HepG2 (cell line): Measurements from ENCODE around the gene OR1D5. TPM values are rescaled to one million over a fixed set of nuclear protein-coding genes. Genes with fewer than 3 reads are reported as not detected.

ENCODE experiments used
- AGO2 ChIP-seq: fragments of 200-400 bp; formaldehyde crosslinking; optimal IDR thresholded peaks from 2 replicates; pipeline ENCODE3; 2017; ENCODE audit warnings: mild to moderate bottlenecking, low read depth, low read length, moderate library complexity
- POLR2AphosphoS2 ChIP-seq: IDR thresholded peaks from 2 replicates; pipeline ENCODE4 v1.6.1; 2011; ENCODE audit warnings: low read depth, low read length, improper control_type of control experiment
- RFXANK ChIP-seq: IDR thresholded peaks from 2 replicates; pipeline ENCODE4 v1.6.1; 2016
- SKI ChIP-seq: fragments of 450-650 bp; IDR thresholded peaks from one replicate; pipeline ENCODE4 v1.6.1; 2018; ENCODE audit warnings: mild to moderate bottlenecking; ENCODE audit not compliant: partially characterized antibody
- SNAI1 ChIP-seq: sonication (generic); formaldehyde crosslinking; IDR thresholded peaks from 2 replicates; pipeline ENCODE4 v1.5.0; 2020; ENCODE audit warnings: mild to moderate bottlenecking, missing genetic modification reagents, borderline replicate concordance
- ZEB1 ChIP-seq: IDR thresholded peaks from 2 replicates; pipeline ENCODE4 v1.6.1; 2012; ENCODE audit warnings: mild to moderate bottlenecking, low read depth, inconsistent platforms; ENCODE audit not compliant: insufficient replicate concordance
- ZNF30 ChIP-seq: sonication (generic); formaldehyde crosslinking; IDR thresholded peaks from 2 replicates; pipeline ENCODE4 v1.5.0; 2020; ENCODE audit warnings: mild to moderate bottlenecking, missing genetic modification reagents
- ZNF557 ChIP-seq: sonication (generic); formaldehyde crosslinking; IDR thresholded peaks from 2 replicates; pipeline ENCODE4 v1.4.0; 2020; ENCODE audit warnings: missing genetic modification reagents
- ZNF670 ChIP-seq: sonication (generic); formaldehyde crosslinking; IDR thresholded peaks from 2 replicates; pipeline ENCODE4 v1.8.0; 2022; ENCODE audit warnings: mild to moderate bottlenecking, missing genetic modification reagents, borderline replicate concordance
- ZSCAN25 ChIP-seq: sonication (generic); formaldehyde crosslinking; IDR thresholded peaks from 2 replicates; pipeline ENCODE4 v1.8.0; 2022; ENCODE audit warnings: mild to moderate bottlenecking, missing genetic modification reagents
- polyA plus RNA-seq, 8 experiments: library from polyadenylated mRNA; depleted of rRNA in 3 of 8; stranded (reverse) in 7 of 8; unstranded in 1 of 8; fragments of >200 nt; fragmentation: Illumina TruSeq in 4 of 8; extraction: Trizol in 4 of 8; gene quantifications; 2 replicates each; pipeline versions ENCODE4 v1.2.1 to v1.2.3, GENCODE V29; 2011 to 2016; ENCODE audit warnings: low read depth in 4 of 8, missing spikeins in 1 of 8, mixed read lengths in 1 of 8; ENCODE audit not compliant: insufficient read depth in 1 of 8
- total RNA-seq, 5 experiments: library from RNA; depleted of rRNA; stranded (reverse); fragments of >200 nt; fragmentation: Illumina TruSeq; extraction: Trizol; gene quantifications; 2 replicates each; pipeline ENCODE4 v1.2.3, GENCODE V29; 2016; ENCODE audit warnings: low read depth in 1 of 5
- TF ChIP-seq, protein P1 (sequence below): sonication (generic); formaldehyde crosslinking; IDR thresholded peaks from 2 replicates; pipeline ENCODE4 v1.4.0; 2020; ENCODE audit warnings: missing genetic modification reagents
- TF ChIP-seq, protein P2 (sequence below): sonication (generic); formaldehyde crosslinking; conservative IDR thresholded peaks from 2 replicates; pipeline ENCODE4 v1.8.0; 2022; ENCODE audit warnings: mild to moderate bottlenecking, moderate library complexity, missing genetic modification reagents
- TF ChIP-seq, protein P3 (sequence below), 2 experiments: sonication (generic) in 1 of 2; formaldehyde crosslinking in 1 of 2; IDR thresholded peaks; 2 replicates each; pipeline versions ENCODE4 v1.5.1 to v1.6.1; 2011 to 2020; ENCODE audit warnings: borderline replicate concordance in 1 of 2, low read depth in 1 of 2, low read length in 1 of 2, mild to moderate bottlenecking in 1 of 2, missing genetic modification reagents in 1 of 2, moderate library complexity in 1 of 2
- TF ChIP-seq, protein P4 (sequence below): sonication (generic); formaldehyde crosslinking; conservative IDR thresholded peaks from 2 replicates; pipeline ENCODE4 v1.4.0; 2020; ENCODE audit warnings: missing genetic modification reagents
- TF ChIP-seq, protein P5 (sequence below): sonication (generic); formaldehyde crosslinking; IDR thresholded peaks from 2 replicates; pipeline ENCODE4 v1.4.0; 2020; ENCODE audit warnings: missing genetic modification reagents
- TF ChIP-seq, protein P6 (sequence below): sonication (generic); formaldehyde crosslinking; IDR thresholded peaks from 2 replicates; pipeline ENCODE4 v1.5.0; 2020; ENCODE audit warnings: missing genetic modification reagents

OR1D5 gene
- total and polyA plus RNA-seq, 2 of the 13 experiments (the other 11 are each of a cell fraction or from before 2014, with no cell fraction given), result not detected

DNA sequence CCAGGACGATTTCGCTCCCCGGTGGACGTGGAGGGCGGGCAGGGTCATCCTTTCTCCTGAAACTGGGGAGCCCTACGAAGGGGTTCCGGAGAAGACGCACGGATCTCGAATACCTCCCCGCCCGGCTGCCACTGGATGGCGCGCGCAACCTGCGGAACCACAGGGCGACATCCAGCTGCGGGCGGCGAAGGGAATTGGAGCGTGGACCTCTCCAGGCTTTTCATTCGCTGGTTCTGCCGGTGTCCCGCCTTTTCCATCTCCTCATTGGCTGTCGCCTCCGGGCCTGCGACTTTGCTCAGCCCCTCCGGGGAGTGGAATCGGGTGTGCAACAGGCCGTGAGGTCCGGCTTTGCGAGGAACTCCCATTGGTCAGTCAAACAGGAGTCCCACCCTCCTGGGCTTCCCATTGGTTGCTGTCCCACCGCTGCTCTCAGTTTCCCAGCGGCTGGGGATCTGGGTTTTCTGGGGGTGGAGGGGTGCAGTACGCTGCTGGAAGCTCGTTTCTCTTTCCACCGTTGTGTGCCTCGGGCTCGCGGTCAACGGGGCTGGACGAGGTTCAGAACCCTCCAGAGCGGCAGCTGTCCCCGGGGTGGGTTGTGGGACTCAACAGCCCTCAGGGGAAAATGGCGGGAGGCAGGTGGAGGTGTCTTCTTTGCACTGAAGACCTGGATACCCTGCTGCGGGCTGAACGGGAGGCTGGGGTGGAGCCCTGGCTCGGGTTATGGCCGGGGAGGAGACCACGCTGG lies 14.5 kb downstream of the OR1D5 start (continued):
- TF ChIP-seq ZNF30 (CRISPR knock-in tag) (no peak), AGO2 (no peak), ZNF670 (CRISPR knock-in tag) (no peak), ZSCAN25 (CRISPR knock-in tag) (no peak), ZEB1 (no peak), SKI (no peak), POLR2AphosphoS2 (no peak), RFXANK (CRISPR knock-in tag) (no peak), ZNF557 (no peak), SNAI1 (CRISPR knock-in tag) (no peak)
- TF ChIP-seq, protein P1, sequence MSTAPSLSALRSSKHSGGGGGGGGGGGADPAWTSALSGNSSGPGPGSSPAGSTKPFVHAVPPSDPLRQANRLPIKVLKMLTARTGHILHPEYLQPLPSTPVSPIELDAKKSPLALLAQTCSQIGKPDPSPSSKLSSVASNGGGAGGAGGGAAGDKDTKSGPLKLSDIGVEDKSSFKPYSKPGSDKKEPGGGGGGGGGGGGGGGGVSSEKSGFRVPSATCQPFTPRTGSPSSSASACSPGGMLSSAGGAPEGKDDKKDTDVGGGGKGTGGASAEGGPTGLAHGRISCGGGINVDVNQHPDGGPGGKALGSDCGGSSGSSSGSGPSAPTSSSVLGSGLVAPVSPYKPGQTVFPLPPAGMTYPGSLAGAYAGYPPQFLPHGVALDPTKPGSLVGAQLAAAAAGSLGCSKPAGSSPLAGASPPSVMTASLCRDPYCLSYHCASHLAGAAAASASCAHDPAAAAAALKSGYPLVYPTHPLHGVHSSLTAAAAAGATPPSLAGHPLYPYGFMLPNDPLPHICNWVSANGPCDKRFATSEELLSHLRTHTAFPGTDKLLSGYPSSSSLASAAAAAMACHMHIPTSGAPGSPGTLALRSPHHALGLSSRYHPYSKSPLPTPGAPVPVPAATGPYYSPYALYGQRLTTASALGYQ (CRISPR knock-in tag), result no peak
- TF ChIP-seq, protein P2, sequence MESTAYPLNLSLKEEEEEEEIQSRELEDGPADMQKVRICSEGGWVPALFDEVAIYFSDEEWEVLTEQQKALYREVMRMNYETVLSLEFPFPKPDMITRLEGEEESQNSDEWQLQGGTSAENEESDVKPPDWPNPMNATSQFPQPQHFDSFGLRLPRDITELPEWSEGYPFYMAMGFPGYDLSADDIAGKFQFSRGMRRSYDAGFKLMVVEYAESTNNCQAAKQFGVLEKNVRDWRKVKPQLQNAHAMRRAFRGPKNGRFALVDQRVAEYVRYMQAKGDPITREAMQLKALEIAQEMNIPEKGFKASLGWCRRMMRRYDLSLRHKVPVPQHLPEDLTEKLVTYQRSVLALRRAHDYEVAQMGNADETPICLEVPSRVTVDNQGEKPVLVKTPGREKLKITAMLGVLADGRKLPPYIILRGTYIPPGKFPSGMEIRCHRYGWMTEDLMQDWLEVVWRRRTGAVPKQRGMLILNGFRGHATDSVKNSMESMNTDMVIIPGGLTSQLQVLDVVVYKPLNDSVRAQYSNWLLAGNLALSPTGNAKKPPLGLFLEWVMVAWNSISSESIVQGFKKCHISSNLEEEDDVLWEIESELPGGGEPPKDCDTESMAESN (CRISPR knock-in tag), result 0 out of 2 replicates have a peak, but pooled peaks have one; percentile 44
- TF ChIP-seq, protein P3, sequence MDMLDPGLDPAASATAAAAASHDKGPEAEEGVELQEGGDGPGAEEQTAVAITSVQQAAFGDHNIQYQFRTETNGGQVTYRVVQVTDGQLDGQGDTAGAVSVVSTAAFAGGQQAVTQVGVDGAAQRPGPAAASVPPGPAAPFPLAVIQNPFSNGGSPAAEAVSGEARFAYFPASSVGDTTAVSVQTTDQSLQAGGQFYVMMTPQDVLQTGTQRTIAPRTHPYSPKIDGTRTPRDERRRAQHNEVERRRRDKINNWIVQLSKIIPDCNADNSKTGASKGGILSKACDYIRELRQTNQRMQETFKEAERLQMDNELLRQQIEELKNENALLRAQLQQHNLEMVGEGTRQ (IDR thresholded peaks at IDR 0.05; ENCODE audit: low read depth, low read length), result no peak
- TF ChIP-seq, protein P3 (CRISPR knock-in tag; IDR thresholded peaks at IDR 0.05; ENCODE audit: borderline replicate concordance), result no peak
- TF ChIP-seq, protein P4, sequence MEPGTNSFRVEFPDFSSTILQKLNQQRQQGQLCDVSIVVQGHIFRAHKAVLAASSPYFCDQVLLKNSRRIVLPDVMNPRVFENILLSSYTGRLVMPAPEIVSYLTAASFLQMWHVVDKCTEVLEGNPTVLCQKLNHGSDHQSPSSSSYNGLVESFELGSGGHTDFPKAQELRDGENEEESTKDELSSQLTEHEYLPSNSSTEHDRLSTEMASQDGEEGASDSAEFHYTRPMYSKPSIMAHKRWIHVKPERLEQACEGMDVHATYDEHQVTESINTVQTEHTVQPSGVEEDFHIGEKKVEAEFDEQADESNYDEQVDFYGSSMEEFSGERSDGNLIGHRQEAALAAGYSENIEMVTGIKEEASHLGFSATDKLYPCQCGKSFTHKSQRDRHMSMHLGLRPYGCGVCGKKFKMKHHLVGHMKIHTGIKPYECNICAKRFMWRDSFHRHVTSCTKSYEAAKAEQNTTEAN (CRISPR knock-in tag), result peak; percentile 58; the same call in 1 of the 2 replicates
- TF ChIP-seq, protein P5, sequence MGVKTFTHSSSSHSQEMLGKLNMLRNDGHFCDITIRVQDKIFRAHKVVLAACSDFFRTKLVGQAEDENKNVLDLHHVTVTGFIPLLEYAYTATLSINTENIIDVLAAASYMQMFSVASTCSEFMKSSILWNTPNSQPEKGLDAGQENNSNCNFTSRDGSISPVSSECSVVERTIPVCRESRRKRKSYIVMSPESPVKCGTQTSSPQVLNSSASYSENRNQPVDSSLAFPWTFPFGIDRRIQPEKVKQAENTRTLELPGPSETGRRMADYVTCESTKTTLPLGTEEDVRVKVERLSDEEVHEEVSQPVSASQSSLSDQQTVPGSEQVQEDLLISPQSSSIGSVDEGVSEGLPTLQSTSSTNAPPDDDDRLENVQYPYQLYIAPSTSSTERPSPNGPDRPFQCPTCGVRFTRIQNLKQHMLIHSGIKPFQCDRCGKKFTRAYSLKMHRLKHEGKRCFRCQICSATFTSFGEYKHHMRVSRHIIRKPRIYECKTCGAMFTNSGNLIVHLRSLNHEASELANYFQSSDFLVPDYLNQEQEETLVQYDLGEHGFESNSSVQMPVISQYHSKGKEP (CRISPR knock-in tag), result no peak
- TF ChIP-seq, protein P6, sequence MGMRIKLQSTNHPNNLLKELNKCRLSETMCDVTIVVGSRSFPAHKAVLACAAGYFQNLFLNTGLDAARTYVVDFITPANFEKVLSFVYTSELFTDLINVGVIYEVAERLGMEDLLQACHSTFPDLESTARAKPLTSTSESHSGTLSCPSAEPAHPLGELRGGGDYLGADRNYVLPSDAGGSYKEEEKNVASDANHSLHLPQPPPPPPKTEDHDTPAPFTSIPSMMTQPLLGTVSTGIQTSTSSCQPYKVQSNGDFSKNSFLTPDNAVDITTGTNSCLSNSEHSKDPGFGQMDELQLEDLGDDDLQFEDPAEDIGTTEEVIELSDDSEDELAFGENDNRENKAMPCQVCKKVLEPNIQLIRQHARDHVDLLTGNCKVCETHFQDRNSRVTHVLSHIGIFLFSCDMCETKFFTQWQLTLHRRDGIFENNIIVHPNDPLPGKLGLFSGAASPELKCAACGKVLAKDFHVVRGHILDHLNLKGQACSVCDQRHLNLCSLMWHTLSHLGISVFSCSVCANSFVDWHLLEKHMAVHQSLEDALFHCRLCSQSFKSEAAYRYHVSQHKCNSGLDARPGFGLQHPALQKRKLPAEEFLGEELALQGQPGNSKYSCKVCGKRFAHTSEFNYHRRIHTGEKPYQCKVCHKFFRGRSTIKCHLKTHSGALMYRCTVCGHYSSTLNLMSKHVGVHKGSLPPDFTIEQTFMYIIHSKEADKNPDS (CRISPR knock-in tag), result no peak
